ENCODE results near the gene NUDCD2. TPM values are rescaled to one million over a fixed set of nuclear protein-coding genes. Genes with fewer than 3 reads are reported as not detected.
"Not testable (repeated sequence)": the region's sequence is repeated elsewhere in the genome, so short reads cannot be mapped to it uniquely, and the experiment has no call there.

NUDCD2 gene
- total and polyA plus RNA-seq, 5 donors from 2014 or later: 20.7 to 59.8 (median 46.0) TPM

DNA sequence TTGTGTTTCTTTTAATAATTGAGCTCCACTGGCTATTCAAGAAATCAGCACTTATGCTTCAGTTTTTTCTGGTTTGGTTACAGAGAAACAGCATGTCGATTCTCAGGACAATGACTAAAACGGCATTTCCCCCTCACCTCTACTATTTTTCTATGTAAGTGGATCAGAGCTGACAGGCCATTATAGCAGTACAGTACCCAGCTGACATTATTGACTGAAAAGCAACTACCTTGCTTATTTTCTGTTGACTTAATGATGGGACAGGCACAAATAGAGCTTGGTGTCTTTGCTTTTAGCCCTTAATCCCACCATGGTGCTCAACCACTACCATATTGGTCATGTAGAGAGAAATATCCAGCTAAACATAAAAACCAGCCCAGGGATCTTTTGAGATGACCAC, 57.9 kb downstream of the NUDCD2 start:
- Histone ChIP-seq H3K4me3 (ENCODE audit: low read depth, low read length) (no peak overlapping the region), H3K9me3 (ENCODE audit: control insufficient read depth in 2 of 2, low read length in 2 of 2) (no peaks in the 10 kb centered on the region), H3K27me3 (ENCODE audit: control insufficient read depth, insufficient read depth, low read length) (peaks cover 6% of the 10 kb centered on the region), H3K27ac (ENCODE audit: insufficient read depth, low read length, poor library complexity, severe bottlenecking) (no peak overlapping the region), H3K4me1 (ENCODE audit: control insufficient read depth, insufficient read depth, low read length, poor library complexity, severe bottlenecking) (no peaks in the 10 kb centered on the region), H3K36me3 (ENCODE audit: control insufficient read depth, insufficient read depth, low read length) (no peaks in the 10 kb centered on the region)
- no peak overlapping the region for H3K27ac Mint-ChIP-seq
- H3K4me1 Mint-ChIP-seq: no peaks in the 10 kb centered on the region
- H3K27me3 Mint-ChIP-seq: peaks cover 17% of the 10 kb centered on the region
- H3K9me3 Mint-ChIP-seq: peaks cover 0 to 2% (median 0%) of the 10 kb centered on the region in 7 donors
- H3K4me3 Mint-ChIP-seq: no peak overlapping the region
- DNase-seq (no peak), ATAC-seq (ENCODE audit: low read depth in 2 of 2) (no peak)
- no peaks in the 10 kb centered on the region for H3K36me3 Mint-ChIP-seq

DNA sequence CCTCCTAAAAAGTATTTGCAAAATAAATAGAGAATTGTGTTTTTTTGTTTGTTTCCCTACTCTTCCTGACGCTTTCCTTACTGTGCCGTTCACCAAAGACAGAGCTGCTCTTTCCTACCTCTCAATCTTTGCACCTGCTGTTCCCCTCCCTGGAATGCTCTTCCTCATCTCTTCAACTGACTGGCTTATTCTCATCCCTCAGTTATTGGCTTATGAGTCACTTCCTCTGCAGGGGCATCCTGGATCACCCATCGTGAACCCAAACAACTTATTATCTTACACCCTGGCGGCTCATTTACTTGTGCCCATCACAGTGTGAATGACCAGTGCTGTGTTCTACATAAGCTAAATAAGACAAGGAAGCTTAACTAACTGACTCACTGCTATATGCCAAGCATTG, 58.6 kb downstream of the NUDCD2 start:
- Mint-ChIP-seq H3K27ac (no peak overlapping the region), H3K36me3 (no peaks in the 10 kb centered on the region), H3K4me1 (no peaks in the 10 kb centered on the region), H3K27me3 (peaks cover 20% of the 10 kb centered on the region), H3K4me3 (no peak overlapping the region), H3K9me3 (peaks cover 0 to 2% (median 0%) of the 10 kb centered on the region in 7 donors)
- Histone ChIP-seq H3K36me3 (ENCODE audit: control insufficient read depth, insufficient read depth, low read length) (no peaks in the 10 kb centered on the region), H3K27ac (ENCODE audit: insufficient read depth, low read length, poor library complexity, severe bottlenecking) (no peak overlapping the region), H3K4me1 (ENCODE audit: control insufficient read depth, insufficient read depth, low read length, poor library complexity, severe bottlenecking) (no peaks in the 10 kb centered on the region), H3K27me3 (ENCODE audit: control insufficient read depth, insufficient read depth, low read length) (peaks cover 6% of the 10 kb centered on the region), H3K9me3 (ENCODE audit: control insufficient read depth in 2 of 2, low read length in 2 of 2) (no peaks in the 10 kb centered on the region), H3K4me3 (ENCODE audit: low read depth, low read length) (no peak overlapping the region)
- ATAC-seq (ENCODE audit: low read depth in 2 of 2) (no peak), DNase-seq (no peak)

DNA sequence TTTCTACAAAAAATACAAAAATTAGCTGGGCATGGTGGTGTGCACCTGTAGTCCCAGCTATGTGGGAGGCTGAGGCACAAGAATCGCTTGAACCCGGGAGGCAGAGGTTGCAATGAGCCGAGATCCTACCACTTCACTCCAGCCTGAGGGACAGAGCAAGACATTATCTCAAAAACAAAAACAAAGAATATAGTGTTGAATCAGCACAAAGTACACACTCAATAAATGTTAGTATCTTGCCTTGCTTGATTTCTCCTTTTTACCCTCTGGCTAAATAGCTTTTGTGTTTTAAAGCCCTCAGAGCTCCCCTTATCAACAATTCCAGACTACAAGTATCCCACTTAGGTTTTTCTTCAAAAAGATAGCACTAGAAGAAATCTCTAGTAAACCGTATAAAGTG, 60.0 kb downstream of the NUDCD2 start:
- DNase-seq (no peak), ATAC-seq (ENCODE audit: low read depth in 2 of 2) (no peak)
- H3K27ac ChIP-seq (ENCODE audit: insufficient read depth, low read length, poor library complexity, severe bottlenecking): no peak overlapping the region
- no peaks in the 10 kb centered on the region for H3K4me1 ChIP-seq (ENCODE audit: control insufficient read depth, insufficient read depth, low read length, poor library complexity, severe bottlenecking)
- Mint-ChIP-seq H3K4me1 (no peaks in the 10 kb centered on the region), H3K4me3 (no peak overlapping the region), H3K36me3 (no peaks in the 10 kb centered on the region), H3K27ac (peak overlapping the region in 1 of 3 donors; percentile 42), H3K27me3 (peaks cover 20% of the 10 kb centered on the region), H3K9me3 (peaks cover 0 to 2% (median 0%) of the 10 kb centered on the region in 7 donors)
- H3K9me3 ChIP-seq (ENCODE audit: control insufficient read depth in 2 of 2, low read length in 2 of 2): no peaks in the 10 kb centered on the region
- peaks cover 6% of the 10 kb centered on the region for H3K27me3 ChIP-seq (ENCODE audit: control insufficient read depth, insufficient read depth, low read length)
- no peaks in the 10 kb centered on the region for H3K36me3 ChIP-seq (ENCODE audit: control insufficient read depth, insufficient read depth, low read length)
- no peak overlapping the region for H3K4me3 ChIP-seq (ENCODE audit: low read depth, low read length)

DNA sequence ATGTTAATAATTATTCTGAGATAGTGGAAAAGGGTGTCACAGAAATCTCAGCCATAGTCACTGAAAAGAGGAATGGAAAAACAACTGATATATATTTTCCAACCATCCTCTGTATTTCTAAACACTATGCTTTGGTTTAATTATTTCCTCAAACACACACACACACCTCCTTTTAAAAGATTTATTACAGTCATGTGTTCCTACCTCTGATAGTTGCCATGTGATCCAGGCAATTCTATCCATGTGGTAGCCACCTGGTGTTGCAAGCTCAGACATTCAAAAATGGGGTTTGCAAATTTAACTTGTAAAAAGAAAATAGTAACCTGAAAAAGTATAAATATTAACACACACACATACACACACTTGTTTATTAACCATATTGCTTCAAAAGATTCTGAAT, 62.5 kb downstream of the NUDCD2 start:
- Mint-ChIP-seq H3K27ac (no peak overlapping the region), H3K27me3 (peaks cover 20% of the 10 kb centered on the region), H3K4me3 (no peak overlapping the region), H3K9me3 (peaks cover 0 to 3% (median 0%) of the 10 kb centered on the region in 7 donors), H3K36me3 (no peaks in the 10 kb centered on the region), H3K4me1 (no peaks in the 10 kb centered on the region)
- H3K4me1 ChIP-seq (ENCODE audit: control insufficient read depth, insufficient read depth, low read length, poor library complexity, severe bottlenecking): no peaks in the 10 kb centered on the region
- no peak overlapping the region for H3K27ac ChIP-seq (ENCODE audit: insufficient read depth, low read length, poor library complexity, severe bottlenecking)
- DNase-seq: no peak
- ATAC-seq (ENCODE audit: low read depth in 2 of 2): no peak
- no peak overlapping the region for H3K4me3 ChIP-seq (ENCODE audit: low read depth, low read length)
- no peaks in the 10 kb centered on the region for H3K36me3 ChIP-seq (ENCODE audit: control insufficient read depth, insufficient read depth, low read length)
- no peaks in the 10 kb centered on the region for H3K9me3 ChIP-seq (ENCODE audit: control insufficient read depth in 2 of 2, low read length in 2 of 2)
- peaks cover 9% of the 10 kb centered on the region for H3K27me3 ChIP-seq (ENCODE audit: control insufficient read depth, insufficient read depth, low read length)

DNA sequence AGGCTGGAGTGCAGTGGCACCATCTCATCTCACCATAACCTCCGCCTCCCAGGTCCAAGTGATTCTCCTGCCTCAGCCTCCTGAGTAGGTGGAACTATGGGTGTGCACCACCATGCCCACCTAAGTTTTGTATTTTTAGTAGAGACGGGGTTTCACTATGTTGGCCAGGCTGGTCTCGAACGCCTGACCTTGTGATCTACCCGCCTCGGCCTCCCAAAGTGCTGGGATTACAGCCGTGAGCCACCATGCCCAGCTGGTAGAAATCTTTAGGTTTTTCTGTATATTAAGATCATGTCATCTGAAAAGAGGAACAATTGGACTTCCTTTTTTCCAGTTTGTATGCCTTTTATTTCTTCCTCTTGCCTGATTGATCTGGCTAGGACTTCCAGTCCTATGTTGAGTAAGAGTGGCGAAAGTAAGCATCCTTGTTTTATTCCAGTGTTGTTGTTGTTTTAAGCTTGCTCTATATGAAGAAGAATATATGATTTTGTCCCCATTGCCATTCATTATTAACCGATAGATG, 63.0 kb downstream of the NUDCD2 start:
- ATAC-seq (ENCODE audit: low read depth in 2 of 2); H3K36me3 Mint-ChIP-seq; H3K27ac Mint-ChIP-seq; H3K4me1 Mint-ChIP-seq; DNase-seq; H3K27ac ChIP-seq (ENCODE audit: insufficient read depth, low read length, poor library complexity, severe bottlenecking); H3K27me3 ChIP-seq (ENCODE audit: control insufficient read depth, insufficient read depth, low read length); H3K9me3 Mint-ChIP-seq; H3K9me3 ChIP-seq (ENCODE audit: control insufficient read depth in 2 of 2, low read length in 2 of 2); H3K36me3 ChIP-seq (ENCODE audit: control insufficient read depth, insufficient read depth, low read length); H3K4me3 ChIP-seq (ENCODE audit: low read depth, low read length); H3K4me1 ChIP-seq (ENCODE audit: control insufficient read depth, insufficient read depth, low read length, poor library complexity, severe bottlenecking): not testable (repeated sequence)
- Mint-ChIP-seq H3K4me3 (peak overlapping the region in 1 of 4 donors; percentile 61), H3K27me3 (peaks cover 20% of the 10 kb centered on the region)

Other genes with a start within 250 kb of the NUDCD2 start
- 82.5 TPM for gene CCNG1, start 22.5 kb downstream of the NUDCD2 start, total RNA-seq
- 100 to 1,000 TPM; 132 to 169 (median 158) TPM for gene CCNG1, start 22.5 kb downstream of the NUDCD2 start, polyA plus RNA-seq
- 1.0 TPM for gene HMMR, start 530 bp upstream of the NUDCD2 start, total RNA-seq
- gene HMMR, start 530 bp upstream of the NUDCD2 start, polyA plus RNA-seq: 1 to 10 TPM in 2 of 4 donors, under 1 TPM in 2; 0.82 to 2.3 (median 1.2) TPM
- 88.9 TPM for gene MAT2B, start 45.5 kb upstream of the NUDCD2 start, total RNA-seq
- gene MAT2B, start 45.5 kb upstream of the NUDCD2 start, polyA plus RNA-seq: 100 to 1,000 TPM; 362 to 444 (median 424) TPM